Measurements from ENCODE around the gene IGF2.

The IGF2 gene

GRCh38 chr11:2102132-2102882, 36.9 kb downstream of the IGF2 start:
- no peak for DNase-seq

GRCh38 chr11:2101171-2101675, 38.0 kb downstream of the IGF2 start:
- DNase-seq = no peak

- DNase-seq = no peak
Measured at GRCh38 chr11:2100361-2101170, 38.6 kb downstream of the IGF2 start.

- no peak for DNase-seq
Measured at GRCh38 chr11:2099516-2100349, 39.5 kb downstream of the IGF2 start.

- DNase-seq = no peak
Measured at GRCh38 chr11:2098691-2099515, 40.3 kb downstream of the IGF2 start.

GRCh38 chr11:2097998-2098690, 41.0 kb downstream of the IGF2 start:
- DNase-seq = no peak

GRCh38 chr11:2097356-2097997, 41.7 kb downstream of the IGF2 start:
- no peak for DNase-seq

GRCh38 chr11:2096919-2097301, 42.3 kb downstream of the IGF2 start:
- DNase-seq = no peak

- DNase-seq = no peak
Measured at GRCh38 chr11:2096011-2096918, 42.9 kb downstream of the IGF2 start.

GRCh38 chr11:2095542-2095941, 43.6 kb downstream of the IGF2 start:
- no peak for DNase-seq

- DNase-seq = no peak
Measured at GRCh38 chr11:2095198-2095520, 44.0 kb downstream of the IGF2 start.

GRCh38 chr11:2094354-2095197, 44.6 kb downstream of the IGF2 start:
- DNase-seq = no peak

GRCh38 chr11:2093575-2094353, 45.4 kb downstream of the IGF2 start:
- DNase-seq = no peak

GRCh38 chr11:2092956-2093412, 46.2 kb downstream of the IGF2 start:
- DNase-seq = no peak

GRCh38 chr11:2092464-2092910, 46.7 kb downstream of the IGF2 start:
- DNase-seq = no peak

- DNase-seq = no peak
Measured at GRCh38 chr11:2091786-2092463, 47.3 kb downstream of the IGF2 start.

- DNase-seq = no peak
Measured at GRCh38 chr11:2091112-2091746, 48.0 kb downstream of the IGF2 start.

Measured in AML-193 (cell line).